ENCODE data around the gene PRR4.

Gene PRR4

DNA sequence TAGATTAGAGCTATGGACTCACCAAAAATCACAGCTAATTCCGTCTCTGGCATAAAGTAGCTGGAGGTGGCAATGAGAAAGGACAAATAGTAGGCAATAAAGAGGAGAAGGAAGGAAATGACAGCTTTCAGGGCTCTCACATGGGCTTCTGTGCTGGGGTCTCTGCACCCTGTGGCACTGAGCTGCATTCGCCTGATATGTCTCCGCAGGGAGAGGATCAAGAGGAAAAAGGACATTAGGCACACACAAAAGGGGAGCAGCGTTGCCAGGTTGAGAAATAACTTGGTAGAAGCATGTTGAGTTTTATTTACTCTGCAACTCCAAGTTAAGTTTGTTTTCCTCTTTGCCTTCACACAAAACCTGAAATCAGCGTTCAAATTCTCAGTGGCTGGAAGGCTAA is 47.5 kb downstream of the PRR4 start:
- no peak for DNase-seq (ENCODE audit: low read depth)
